Activated effector memory CD4-positive, alpha-beta T cell treated with anti-CD3 and anti-CD28 coated beads, Interleukin-2, amount 50 U/mL, for 16 hours (primary cell): Measurements from ENCODE around the gene RYK.
"Not testable (repeated sequence)": the region's sequence is repeated elsewhere in the genome, so short reads cannot be mapped to it uniquely, and the experiment has no call there.

Experiments used
- DNase-seq: peaks from one replicate; pipeline ENCODE4 v3.0.0-alpha.2; 2020

RYK gene

DNA sequence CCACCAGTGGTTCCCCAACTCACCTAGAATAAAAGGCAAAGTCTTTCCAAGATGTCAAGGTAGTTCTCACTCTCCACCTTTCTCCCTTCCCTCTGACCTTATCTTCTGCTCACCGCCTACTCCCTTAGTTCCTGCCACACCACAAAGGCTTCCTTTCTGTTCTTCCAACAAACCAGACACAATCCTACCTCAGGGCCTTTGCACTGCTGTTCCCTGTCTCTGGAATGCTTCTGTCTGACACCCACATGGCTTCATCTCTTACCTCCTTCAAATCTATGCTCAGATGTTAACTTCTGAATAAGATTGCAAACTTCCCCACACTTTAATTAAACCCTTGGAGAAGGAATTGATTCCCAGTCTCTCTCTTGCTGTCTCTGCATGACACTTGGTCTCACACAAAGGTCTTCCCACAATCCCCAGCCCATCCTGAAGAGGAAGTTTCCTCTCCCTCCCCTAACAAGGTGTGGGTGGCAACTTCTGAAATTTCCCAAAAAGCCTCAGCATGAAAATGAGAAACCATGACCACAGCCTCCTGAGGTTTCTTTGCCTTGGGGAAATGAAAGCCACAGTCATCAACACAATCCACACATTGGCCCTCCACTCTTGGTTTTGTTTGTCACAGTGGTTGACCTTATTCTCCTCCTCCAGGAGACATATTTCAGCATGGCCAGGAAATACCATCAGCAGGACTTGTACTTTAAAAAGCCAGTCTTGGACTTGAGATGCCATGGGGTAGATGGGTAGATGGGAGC, 3.0 kb upstream of the RYK start:
- DNase-seq: no peak

DNA sequence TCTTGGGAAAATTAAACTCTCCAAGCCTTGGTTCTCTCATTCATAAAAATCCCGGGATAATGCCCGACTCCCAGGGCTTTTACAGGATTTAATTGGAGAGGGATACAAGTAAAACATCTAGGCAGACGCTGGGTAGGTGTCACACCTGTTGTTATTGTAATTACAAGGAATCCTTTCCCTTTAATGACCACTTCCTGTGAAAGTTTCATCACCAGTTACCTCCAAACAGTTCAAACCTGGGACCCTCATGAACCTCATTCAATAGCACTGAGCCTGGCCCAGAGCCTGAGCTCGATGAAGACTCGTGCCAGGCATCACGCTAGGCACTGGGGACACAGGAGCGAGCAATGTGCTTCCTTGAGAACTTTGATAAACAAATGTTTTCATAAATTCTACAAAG, 2.1 kb upstream of the RYK start:
- DNase-seq: no peak

DNA sequence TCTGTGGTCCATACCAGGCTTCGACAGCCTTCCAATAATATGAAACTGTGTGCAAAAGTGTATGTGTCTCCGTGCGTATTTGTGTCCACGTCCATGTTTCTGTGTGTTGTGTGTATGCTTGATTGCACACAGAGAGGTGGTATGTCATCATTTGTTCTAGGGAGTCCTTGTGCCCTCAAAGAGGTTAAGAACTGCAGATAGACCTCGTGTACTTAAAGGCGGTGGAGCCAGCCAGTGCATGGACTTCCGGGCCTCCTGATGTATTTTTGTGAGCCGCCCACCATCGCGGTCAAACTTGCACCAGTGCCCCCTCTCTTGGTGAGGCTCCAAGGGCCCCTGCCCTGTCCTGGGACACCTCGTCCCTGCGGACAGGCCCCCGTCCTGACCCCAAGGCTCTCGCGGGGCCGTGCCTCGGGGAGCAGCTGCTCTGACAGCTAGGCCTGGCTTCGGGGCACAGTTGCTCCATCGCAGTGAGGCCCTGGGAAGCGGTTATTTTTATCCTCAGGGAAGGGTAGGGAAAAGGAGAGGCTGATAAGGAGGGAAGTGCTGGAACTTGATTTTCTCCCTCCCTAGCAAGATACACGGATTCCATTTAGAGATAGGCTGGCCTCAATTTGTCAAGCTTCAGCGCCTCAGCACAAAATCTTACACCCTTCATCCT, 1.2 kb upstream of the RYK start:
- DNase-seq: no peak

DNA sequence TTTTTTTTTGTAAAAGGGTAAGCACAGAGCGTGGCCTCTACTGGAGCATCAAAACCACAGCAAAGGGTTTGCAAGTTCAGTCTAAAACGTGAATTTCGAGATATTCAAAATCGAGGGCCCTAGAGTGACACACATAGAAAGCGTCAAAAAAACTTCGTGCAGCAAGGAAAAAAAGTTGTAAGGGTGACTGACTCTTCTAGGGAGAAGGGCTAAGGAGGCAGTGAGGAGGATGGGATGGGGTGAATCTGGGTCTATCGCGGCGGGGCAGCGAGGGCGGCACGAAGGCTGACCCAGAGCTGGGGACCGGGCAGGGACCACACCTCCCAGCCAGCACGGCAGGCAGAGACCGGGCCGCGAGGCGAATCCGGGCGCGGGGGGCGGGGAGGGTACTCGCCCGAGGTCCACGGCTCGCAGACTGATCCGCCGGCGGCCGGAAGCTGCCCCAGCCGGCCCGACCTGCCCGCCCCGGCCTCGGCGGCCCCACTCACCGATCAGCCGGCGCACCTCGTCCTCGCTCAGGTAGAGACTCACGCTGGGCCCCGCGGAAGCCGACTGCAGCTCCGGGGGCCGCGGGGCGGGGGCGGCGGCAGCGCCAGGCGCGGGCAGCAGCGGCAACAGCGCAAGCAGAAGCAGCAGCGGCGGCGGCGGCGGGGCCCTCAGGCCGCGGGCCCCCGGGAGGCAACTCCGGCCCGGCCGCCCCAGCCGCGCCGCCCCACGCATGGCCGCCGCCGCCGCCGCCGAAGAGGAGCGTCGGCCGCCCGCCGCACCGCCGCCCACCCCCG, 533 bp downstream of the RYK start:
- peak; percentile 84 for DNase-seq

DNA sequence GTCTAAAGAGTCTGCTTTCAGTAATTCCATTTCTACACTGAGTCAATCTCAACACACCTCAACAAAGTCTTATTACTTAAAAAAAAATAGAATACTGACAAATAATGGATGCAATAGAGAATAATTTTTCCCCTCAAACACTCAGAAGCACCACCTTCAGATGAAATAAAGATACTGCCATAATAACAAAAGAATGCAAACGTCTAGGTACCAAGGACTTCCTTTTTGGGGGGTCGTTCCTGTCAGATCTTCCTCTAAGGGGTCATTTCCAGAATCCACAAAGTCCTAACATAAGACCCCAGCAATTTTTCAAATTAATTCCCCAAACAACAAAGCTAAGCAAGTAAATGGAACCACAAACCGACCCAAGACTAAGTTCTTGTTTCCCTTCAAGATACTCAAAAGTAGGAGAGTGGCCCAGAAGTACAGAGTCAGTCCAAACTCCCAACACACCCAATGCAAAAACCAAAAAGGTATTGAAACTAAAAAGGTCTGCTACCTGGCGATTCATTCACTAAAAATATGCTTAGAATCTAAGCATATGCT, 1.3 kb downstream of the RYK start:
- DNase-seq: no peak

DNA sequence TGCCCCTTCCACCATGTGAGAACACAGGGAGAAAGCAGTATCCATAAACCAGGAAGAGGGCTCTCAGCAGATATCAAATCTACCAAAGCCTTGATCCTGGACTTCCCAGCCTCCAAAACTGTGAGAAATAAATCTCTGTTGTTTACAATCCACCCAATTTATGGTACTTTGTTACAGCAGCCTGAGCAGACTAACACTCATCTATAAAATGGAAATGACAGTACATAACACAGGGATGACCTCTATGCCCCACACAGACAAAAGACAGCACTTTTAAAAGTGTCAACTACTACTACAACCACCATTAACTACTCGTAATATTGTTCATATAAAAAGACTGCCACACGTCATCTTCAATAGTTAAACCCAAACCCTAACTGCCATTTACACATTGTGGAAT, 5.7 kb downstream of the RYK start:
- DNase-seq: no peak

DNA sequence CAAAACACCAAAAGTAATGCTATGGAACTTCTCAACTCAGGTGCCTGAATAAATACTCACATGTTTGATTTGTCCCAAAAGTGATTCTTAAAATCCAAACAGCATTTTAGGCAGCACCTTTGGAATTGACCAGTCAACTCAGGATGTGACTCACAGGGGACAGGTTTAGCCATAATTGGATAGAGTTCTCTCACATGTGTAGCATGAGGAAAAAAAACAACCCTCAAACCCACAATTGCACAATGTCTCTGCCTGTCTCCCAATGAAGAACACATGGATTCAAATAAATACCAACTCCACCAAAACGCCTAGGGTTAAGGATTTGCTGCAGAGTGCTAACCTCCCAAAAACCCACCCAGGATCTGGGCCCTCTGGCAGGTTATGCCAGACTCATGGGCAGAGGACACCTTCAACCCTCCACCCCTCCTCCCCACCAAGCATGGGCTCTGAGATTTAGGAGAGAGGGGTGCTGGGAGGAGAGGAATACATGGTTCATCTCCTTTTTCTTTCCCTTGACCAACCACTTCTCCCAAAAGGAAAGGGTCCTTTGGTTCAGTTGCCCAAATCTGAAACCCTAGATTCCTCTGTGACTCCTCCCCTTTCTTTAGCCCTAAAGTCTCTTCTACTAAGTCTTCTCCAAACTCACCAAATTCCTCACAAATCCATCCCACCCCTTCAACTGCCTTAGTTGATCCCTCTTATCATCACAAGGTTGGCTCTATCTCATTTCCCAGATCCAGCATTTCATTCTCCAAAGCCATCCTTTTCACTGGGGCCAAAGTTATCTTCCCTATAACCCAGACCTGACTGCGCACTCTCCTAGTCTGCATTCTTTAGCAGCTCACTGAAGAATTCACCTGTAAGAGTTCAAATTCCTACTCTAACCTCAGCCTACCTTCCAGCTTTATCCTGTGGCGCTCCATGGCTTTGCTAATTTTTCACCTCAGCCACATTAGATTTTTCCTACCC, 7.7 kb downstream of the RYK start:
- DNase-seq: no peak

DNA sequence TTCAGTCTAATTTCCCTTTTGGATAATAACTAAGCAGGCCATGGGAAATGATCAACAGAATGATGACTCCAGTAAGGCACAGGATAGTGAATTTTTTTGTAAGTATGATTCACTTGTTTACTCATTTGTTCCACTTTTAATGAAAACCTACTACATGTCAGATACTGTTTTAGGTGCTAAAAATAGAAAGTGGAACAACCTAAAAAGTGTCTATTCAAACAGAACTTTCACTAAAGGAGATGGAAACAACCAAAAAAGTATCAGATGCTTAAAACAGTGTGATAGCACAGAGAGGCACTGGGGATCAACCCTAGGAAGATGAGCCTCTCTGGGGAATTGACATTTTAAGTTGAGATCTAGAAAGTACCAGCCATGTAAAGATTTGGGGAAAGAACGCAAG, 11.1 kb downstream of the RYK start:
- DNase-seq: no peak

DNA sequence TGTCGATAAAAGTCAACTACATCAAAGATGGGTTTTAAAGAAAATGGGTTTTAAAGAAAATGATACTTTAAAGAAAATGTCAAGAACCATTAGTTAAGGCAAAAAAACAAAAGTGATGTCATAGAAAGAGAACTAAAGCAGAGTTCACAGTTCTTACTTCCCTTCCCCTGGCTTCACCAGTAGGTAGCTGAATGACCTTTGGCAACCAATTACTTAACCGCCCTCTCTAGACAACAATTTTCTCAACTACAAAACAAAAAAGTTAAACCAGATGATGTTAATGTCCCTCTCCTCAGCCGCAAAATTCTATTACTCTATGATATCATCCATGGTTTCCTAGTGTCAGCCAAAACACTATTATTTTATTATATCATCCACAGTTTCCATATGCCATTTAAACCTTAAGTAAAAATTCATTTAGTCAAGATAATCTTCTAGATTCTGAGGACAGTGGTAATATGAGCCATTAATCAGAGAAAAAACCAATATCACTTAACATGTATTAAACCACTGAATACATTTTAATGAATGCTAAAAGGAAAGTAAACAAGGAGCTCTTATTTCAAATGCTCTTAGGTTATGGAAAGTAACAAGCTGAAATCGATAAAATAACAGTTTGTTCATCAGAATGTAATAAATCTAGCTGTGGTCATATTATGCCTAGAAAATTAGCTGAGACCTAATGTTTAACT, 13.1 kb downstream of the RYK start:
- no peak for DNase-seq

DNA sequence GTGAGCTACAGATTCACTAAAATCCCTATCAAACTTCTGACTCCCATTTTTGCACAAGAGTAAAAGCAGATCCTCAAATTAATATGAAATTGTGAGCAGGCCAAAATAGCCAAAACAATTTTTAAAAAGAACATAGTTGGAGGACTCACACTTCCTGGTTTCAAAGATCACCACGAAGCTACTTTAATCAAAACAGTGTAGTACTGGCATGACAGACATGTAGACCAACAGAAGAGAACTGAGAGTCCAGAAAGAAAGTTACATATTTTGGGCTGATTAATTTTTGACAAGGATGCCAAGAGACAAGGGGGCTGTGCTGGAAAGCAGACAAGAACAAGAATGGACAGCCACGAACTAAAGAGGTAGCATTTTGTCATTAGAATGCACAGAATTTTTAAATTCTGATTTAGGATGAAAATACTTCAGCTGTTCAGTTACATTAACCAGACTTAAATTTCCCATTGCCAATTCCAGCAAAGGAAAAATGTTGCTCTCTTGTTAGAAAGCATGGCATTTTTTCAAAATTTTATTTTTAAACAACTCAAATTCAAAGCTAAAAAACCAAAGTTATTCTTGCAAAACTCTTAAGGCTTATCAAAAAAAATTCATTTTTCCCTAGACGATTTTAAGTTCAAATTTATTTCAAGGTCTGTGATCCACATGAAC, 14.0 kb downstream of the RYK start:
- no peak for DNase-seq

DNA sequence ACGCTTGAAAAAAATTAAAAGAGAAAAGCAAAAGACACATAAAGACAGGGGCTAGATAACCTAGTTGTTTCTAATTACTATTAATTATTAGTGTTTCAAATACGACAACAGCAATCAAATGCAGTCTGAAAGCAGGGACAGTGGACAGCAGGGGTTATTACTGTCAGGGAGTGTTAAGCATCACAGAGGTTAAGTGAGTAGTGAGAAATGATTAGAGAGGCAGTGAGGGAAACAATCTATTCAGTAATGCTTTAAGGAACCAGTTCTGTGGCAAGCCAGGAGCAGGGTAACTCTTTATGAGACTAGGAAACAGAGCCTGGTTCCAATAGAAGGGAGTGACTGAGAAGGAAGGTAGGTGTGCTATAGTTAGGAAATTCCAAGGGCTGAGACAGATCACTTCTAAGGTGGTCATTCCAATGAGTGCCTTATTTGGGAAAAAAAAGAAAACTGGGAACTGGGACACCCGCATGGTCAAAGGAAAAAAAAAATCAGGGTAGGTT, 15.0 kb downstream of the RYK start:
- no peak for DNase-seq

DNA sequence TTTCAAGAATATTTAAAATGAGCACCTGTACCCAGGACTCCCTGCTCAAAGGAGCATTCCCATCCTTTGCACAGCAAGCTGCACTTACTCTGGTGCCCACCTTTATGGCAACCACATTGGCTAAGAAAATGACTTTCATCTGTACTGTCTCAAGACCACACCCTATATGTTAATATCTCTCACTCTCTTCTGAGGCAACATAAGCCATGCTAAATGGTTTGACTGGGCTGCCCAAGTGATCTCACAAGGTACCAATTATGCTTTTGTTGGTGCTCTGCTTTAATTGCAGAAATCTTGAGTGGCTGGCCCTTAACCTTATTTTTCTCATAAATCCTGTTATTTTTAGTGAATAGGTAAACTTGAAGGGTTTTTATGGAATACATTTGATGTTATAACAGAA, 17.7 kb downstream of the RYK start:
- DNase-seq: no peak

DNA sequence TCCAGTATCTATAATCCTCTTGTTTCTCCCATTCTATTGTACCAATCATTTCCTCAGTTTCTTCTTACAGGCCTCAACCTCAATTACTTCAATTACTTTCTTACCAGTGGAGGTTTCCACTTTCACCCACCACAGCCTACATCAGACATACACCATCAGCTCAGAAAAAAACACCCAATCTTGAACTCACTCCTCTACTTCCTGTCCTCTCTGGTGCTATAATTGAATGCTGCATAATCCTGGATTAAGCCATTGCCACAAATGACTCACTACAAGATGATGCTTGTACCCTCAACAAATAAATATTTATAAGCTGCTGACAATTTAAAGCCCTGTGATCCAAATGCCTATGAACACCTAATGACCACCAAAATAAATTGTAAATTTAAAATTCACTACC, 18.5 kb downstream of the RYK start:
- no peak for DNase-seq

DNA sequence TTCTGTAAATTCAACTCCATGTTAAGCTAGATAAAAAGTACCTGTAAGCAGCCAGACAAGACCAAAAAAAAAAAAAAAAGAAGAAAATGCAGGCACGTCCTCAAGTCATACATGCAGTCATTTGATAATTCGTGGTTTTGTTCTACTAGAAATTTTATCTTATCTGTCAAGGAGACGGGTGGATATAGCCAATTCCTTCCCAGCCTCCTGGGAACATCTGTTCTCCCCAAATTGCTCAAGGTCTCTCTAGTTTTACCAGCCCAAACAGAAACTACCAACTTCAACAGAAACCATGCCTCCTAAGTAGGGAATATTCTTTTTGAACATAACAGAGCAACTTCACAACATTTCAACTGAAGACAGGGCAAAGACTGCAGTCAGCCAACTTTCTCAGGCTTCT, 19.5 kb downstream of the RYK start:
- no peak for DNase-seq

DNA sequence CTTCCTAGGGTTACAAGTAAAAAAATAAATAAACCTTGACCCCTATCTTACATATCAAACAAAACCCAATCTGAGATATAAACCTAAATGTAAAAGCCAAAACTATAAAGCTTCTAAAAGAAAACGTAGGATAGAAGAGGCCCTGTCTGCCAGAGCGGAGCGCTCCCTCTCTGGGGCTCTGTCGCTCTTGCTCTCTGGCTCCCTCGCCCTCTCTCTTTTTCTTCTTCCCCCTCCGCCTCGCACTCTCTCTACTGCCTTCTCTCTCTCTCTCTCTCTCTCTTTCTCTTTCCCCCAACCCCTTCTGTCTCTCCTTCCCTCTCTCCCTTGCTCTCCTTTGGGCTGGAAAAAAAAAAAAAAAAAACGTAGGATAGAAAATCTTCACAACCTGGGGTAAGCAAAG, 21.6 kb downstream of the RYK start:
- no peak for DNase-seq

DNA sequence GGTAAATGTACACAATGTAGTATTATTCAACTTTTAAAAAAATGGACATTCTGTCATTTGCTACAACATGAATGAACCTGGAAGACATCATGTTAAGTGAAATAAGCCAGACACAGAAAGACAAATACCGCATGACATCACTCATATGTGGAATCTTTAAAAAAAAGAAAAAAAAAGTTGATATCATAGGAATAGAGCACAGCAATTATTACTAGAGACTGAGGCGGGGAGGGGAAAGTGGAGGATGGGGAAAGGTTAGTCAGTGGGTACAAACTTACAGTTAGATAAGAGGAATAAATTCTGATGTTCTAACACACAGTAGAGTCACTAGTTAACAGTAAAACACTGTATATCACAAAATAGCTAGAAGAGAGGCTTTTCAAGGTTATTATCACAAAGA, 22.2 kb downstream of the RYK start:
- no peak for DNase-seq

DNA sequence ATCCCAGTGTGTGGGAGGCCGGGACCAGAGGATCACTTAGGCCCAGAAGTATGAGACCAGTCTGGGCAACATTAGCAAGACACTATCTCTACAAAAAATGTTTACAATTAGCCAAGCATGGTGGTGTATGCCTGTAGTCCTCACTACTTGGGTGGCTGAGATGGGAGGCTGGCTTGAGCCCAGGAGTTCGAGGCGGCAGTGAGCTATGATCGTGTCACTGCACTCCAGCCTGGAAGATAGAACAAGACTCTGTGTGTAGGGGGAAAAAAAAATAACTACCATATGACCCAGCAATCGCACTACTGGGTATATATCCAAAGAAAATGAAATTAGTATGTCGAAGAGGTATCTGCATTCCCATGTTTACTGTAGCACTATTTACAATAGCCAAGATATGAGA, 22.6 kb downstream of the RYK start:
- no peak for DNase-seq

DNA sequence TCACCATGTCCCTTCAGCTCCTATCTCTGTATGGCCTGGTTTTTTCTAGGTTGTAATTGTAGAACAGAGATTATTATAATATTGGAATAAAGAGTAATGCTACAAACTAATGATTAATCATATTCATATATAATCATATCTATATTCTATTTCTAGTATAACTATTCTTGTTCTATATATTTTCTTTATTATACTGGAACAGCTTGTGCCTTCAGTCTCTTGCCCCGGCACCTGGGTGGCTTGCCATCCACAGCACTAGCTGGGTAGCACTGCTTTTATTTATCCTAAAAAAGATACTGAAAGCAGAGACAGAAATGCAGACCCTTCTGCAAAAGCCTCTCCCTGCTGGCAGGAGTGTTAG, 25.9 kb downstream of the RYK start:
- DNase-seq: not testable (repeated sequence)

DNA sequence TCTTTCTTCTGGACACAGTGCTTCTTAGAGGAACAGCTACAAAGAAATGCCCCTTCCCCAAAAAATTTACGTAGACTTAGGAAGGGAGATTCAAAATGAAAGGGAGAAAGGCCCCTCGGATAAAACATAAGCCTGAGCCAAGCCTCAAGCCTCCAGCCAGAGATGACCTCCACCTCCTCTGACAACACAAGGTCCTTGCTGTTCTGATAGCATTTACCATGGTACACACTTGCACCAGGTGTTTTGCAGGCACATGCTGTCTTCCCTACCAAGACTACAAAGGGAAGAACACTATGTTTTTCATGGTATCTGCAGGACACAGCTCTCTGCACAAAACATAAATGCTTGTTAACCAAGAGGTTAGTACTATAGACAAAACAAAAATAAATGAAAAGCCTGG, 27.8 kb downstream of the RYK start:
- no peak for DNase-seq

DNA sequence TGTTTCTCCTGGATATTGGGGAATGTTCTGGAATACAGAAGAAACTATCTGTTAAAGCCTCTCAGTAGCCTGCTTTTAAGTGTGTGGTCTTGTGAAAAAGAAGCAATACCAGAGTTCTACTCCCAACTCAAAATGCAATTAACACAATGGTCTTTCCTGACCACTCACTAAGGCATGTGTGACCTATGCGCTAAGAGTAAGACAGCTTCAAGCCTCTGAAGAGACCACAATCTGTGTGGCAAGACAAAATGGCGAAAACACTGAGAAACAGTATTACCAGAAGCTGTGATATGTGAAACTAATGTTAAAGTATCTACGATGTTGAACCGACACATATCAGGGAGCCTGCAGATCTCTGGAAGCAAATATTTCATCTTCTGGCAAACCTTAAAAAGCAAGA, 33.8 kb downstream of the RYK start:
- no peak for DNase-seq

DNA sequence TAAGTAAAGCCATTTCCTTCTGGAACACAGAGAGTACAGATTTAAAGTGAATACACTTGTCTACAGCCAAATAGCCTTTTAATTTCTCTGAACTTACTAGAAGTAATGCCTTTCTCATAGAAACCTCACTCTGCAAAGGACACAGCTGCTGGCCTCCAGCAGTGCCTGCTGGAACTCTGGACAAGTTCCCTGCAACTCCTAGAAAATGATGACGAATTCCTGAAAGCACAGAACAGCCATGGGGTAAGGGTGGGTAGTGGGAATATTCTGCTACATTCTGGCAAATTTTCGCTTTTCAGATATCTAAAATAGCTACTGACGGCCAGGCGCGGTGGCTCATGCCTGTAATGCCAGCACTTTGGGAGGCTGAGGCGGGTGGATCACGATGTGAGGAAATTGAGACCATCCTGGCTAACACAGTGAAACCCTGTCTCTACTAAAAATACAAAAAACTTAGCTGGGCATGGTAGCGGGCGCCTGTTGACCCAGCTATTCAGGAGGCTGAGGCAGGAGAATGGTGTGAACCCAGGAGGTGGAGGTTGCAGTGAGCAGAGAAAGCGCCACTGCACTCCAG, 34.4 kb downstream of the RYK start:
- no peak for DNase-seq
